Activated CD4-positive, CD25-positive, alpha-beta regulatory T cell treated with anti-CD3 and anti-CD28 coated beads, Interleukin-2, amount 50 U/mL, for 16 hours (primary cell): ENCODE results near the gene USP32.
"Not testable (repeated sequence)": the region's sequence is repeated elsewhere in the genome, so short reads cannot be mapped to it uniquely, and the experiment has no call there.

Experiments used
- DNase-seq: peaks from one replicate; pipeline ENCODE4 v3.0.0-alpha.2; 2020; ENCODE audit warnings: low read depth, low spot score

USP32 gene

GRCh38 chr17:60378187-60378586, 13.7 kb downstream of the USP32 start:
- DNase-seq = not testable (repeated sequence)

- no peak for DNase-seq
Measured at GRCh38 chr17:60372790-60373483, 19.0 kb downstream of the USP32 start.

GRCh38 chr17:60371818-60372510, 20.0 kb downstream of the USP32 start:
- no peak for DNase-seq

GRCh38 chr17:60371416-60371815, 20.5 kb downstream of the USP32 start:
- DNase-seq = no peak

GRCh38 chr17:60369727-60370126, 22.2 kb downstream of the USP32 start:
- DNase-seq = no peak

- no peak for DNase-seq
Measured at GRCh38 chr17:60363700-60364405, 28.1 kb downstream of the USP32 start.

GRCh38 chr17:60362329-60362728, 29.6 kb downstream of the USP32 start:
- no peak for DNase-seq

GRCh38 chr17:60361889-60362288, 30.0 kb downstream of the USP32 start:
- DNase-seq = no peak

GRCh38 chr17:60359415-60359814, 32.5 kb downstream of the USP32 start:
- DNase-seq = no peak

- no peak for DNase-seq
Measured at GRCh38 chr17:60358606-60359225, 33.2 kb downstream of the USP32 start.

- DNase-seq = no peak
Measured at GRCh38 chr17:60356940-60357339, 35.0 kb downstream of the USP32 start.

- DNase-seq = no peak
Measured at GRCh38 chr17:60355663-60356594, 36.0 kb downstream of the USP32 start.

GRCh38 chr17:60354223-60354622, 37.7 kb downstream of the USP32 start:
- no peak for DNase-seq

GRCh38 chr17:60353773-60354172, 38.2 kb downstream of the USP32 start:
- no peak for DNase-seq

GRCh38 chr17:60352569-60352968, 39.4 kb downstream of the USP32 start:
- DNase-seq = no peak

- DNase-seq = no peak
Measured at GRCh38 chr17:60352071-60352470, 39.9 kb downstream of the USP32 start.

- DNase-seq = no peak
Measured at GRCh38 chr17:60351012-60351695, 40.8 kb downstream of the USP32 start.

GRCh38 chr17:60348616-60349015, 43.3 kb downstream of the USP32 start:
- no peak for DNase-seq

GRCh38 chr17:60345233-60345632, 46.7 kb downstream of the USP32 start:
- DNase-seq = no peak

- DNase-seq = not testable (repeated sequence)
Measured at GRCh38 chr17:60342492-60342891, 49.4 kb downstream of the USP32 start.

GRCh38 chr17:60335289-60335688, 56.6 kb downstream of the USP32 start:
- no peak for DNase-seq
